Activated CD4-positive, alpha-beta T cell treated with anti-CD3 and anti-CD28 coated beads, Interleukin-2, amount 10 ng/mL, durations not matched to agents 24 days and 14 days (primary cell): Measurements from ENCODE around the gene DICER1. TPM values are rescaled to one million over a fixed set of nuclear protein-coding genes. Genes with fewer than 3 reads are reported as not detected.

ENCODE experiments used
- DNase-seq: peaks from one replicate; pipeline ENCODE4 v3.0.0; 2022
- H3K27ac Mint-ChIP-seq: one replicate; pipeline ENCODE4 v1.8.0; 2022; ENCODE audit warnings: mild to moderate bottlenecking, mixed read lengths
- H3K27me3 Mint-ChIP-seq: one replicate; pipeline ENCODE4 v1.8.0; 2022; ENCODE audit warnings: mixed read lengths
- H3K36me3 Mint-ChIP-seq: one replicate; pipeline ENCODE4 v1.8.0; 2022; ENCODE audit warnings: low read depth, mild to moderate bottlenecking, mixed read lengths
- H3K4me1 Mint-ChIP-seq: one replicate; pipeline ENCODE4 v1.8.0; 2021; ENCODE audit warnings: mixed read lengths
- H3K4me3 Mint-ChIP-seq: one replicate; pipeline ENCODE4 v1.8.0; 2022; ENCODE audit warnings: mild to moderate bottlenecking, moderate library complexity, mixed read lengths
- H3K9me3 Mint-ChIP-seq: one replicate; pipeline ENCODE4 v1.8.0; 2021; ENCODE audit warnings: mixed read lengths
- intact Hi-C: fragments of 100-400 bp; cut with micrococcal nuclease; formaldehyde crosslinking; loops from one replicate; pipeline ENCODE4 v1.15.1; 2023
- total RNA-seq: library from RNA; stranded (reverse); gene quantifications from 2 replicates; pipeline ENCODE4 v1.2.3, GENCODE V29; 2022

The DICER1 gene
- total RNA-seq, 1 donor from 2014 or later: 77.0 TPM

DNA sequence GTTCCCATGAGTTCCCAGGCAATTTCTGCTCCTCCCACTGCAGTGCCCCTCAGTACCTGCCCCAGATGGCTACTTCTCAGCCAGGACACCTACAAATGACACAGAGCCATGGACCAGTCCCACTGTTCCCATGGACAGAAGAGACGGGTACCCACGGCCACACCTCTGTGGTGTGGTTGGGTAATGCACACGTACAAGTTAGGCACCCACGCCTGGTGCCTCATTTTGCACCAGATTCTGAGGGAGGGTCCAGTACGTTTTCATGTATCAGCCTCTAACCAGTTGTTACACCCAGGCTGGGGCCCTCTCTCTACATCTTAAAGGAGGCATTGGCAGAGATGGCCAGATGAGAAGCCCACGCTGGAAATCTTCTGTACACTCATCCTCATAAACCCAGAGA lies 114.0 kb downstream of the DICER1 start:
- DNase-seq: no peak
- no peaks in the 10 kb centered on the region for H3K36me3 Mint-ChIP-seq
- no peak overlapping the region for H3K27ac Mint-ChIP-seq
- intact Hi-C loops: no loop called here
- H3K4me3 Mint-ChIP-seq: no peak overlapping the region
- no peaks in the 10 kb centered on the region for H3K9me3 Mint-ChIP-seq
- H3K4me1 Mint-ChIP-seq: no peaks in the 10 kb centered on the region
- H3K27me3 Mint-ChIP-seq: no peaks in the 10 kb centered on the region

DNA sequence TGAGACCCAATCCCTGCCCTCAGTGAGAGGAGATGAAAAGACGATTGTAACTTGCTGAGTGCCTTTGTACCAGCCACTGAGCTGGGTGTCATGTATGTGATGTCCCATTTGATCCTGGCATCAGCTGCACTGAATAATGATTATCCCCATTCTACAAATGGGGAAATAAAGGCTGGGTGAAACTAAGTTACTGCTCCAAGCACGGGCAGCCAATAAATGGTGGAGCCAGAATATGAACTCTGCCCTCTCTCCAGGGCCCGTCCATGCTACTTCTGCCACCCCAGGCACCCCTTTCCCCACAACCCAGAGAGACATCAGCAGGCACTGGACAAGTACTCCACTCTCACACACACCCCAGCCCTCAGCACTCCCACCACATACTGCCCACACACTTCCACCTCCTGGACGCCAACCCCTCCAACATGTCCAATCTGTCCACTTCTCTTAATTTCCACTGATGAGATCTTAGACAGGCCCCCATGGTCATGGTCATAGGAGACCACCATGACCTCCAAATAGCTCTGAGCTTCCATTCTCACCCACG lies 115.8 kb downstream of the DICER1 start:
- H3K9me3 Mint-ChIP-seq: no peaks in the 10 kb centered on the region
- H3K27ac Mint-ChIP-seq: no peak overlapping the region
- H3K4me1 Mint-ChIP-seq: no peaks in the 10 kb centered on the region
- no peak overlapping the region for H3K4me3 Mint-ChIP-seq
- no peak for DNase-seq
- intact Hi-C loops: no loop called here
- H3K36me3 Mint-ChIP-seq: no peaks in the 10 kb centered on the region
- no peaks in the 10 kb centered on the region for H3K27me3 Mint-ChIP-seq

DNA sequence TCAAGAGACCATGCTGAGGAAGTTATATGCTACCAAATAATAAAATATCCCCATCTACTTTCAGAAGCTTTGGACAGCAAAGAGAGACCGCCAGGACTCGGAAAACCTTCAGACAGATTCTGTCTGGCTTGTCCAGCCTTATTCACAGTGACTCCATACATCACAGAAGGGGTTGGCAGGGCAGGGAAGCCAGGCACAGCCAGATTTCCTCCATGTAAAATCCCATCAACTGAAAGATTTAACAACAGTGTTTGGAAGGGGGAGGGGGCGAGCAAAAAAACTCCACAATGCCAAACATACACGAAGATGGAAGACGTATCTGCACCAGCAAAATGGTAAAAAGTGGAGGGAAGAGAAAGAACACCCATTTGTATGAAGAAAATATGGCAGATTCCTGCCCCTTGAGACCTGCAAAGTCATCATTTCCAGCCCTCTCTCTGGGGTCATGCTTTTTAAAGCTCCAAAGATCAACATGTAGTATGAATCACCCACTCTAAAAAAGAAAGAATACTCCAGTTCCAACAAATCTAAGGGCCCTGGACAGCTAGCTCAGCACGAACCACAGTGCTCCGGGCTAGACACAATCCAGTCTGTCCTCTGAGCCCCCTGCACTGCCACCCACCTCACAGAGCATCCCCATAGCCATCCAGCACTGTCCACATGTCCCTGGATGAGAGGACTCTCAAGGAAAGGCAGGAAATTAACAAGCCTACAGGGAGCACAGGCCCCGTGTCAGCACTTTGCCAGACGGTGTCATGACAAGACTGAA lies 116.4 kb downstream of the DICER1 start:
- Mint-ChIP-seq H3K27me3 (no peaks in the 10 kb centered on the region), H3K9me3 (no peaks in the 10 kb centered on the region), H3K27ac (no peak overlapping the region), H3K4me1 (no peaks in the 10 kb centered on the region), H3K4me3 (no peak overlapping the region), H3K36me3 (no peaks in the 10 kb centered on the region)
- no peak for DNase-seq
- intact Hi-C loops: no loop called here

DNA sequence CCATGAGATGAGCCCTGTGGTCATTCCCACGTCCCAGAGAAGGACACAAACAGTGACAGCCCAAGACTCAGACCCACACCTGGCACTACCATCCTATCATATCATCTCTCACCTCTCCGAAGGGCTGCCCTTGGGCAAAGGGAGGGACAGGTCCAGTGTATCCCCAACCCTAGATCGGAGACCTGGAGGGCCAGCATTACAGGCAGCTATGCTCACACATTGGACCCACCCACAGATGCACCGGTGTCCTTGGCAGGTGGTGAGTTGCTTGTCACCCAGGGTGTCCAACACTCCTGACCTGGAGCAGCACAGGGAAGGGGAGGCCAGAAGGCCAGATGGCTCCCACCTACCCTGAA lies 117.4 kb downstream of the DICER1 start:
- H3K27ac Mint-ChIP-seq: no peak overlapping the region
- no peaks in the 10 kb centered on the region for H3K36me3 Mint-ChIP-seq
- H3K4me1 Mint-ChIP-seq: no peaks in the 10 kb centered on the region
- H3K4me3 Mint-ChIP-seq: no peak overlapping the region
- DNase-seq: no peak
- no peaks in the 10 kb centered on the region for H3K9me3 Mint-ChIP-seq
- H3K27me3 Mint-ChIP-seq: no peaks in the 10 kb centered on the region
- intact Hi-C loops: no loop called here

DNA sequence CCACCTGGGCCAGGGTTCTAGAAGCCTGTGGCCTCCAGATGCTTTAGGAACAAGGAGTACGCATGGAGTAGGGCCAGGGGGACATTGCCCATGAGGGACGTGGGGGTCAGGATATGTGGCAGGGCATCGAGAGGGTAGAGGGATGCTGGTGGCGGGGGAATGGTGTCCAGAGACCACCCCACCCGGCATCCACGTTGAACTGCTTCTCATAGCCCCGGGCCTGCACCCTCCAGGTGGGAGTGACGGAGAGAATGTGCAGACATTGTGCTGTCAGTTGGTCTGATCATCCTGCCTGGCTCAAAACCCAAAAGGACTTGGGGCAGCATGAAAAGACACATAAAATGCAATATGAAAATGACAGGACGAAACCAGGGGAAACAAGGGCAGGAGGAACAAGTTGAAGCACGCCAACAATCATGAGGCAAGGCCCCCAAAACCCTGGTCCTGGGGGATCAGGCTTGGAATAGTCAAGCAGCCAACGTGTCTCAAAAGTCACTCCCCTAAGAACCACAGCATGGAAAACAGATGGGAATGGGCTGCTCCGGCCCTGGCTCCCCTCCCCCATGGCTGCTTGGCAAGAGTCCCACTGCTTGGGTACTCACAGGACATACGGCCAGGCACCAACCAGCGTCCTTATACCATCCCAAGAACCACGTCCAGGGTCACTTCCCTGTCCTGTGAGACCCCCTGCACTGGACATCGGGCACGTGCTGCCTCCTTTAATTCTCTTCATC lies 117.9 kb downstream of the DICER1 start:
- Mint-ChIP-seq H3K4me1 (no peaks in the 10 kb centered on the region), H3K4me3 (no peak overlapping the region), H3K36me3 (no peaks in the 10 kb centered on the region), H3K27ac (no peak overlapping the region), H3K9me3 (no peaks in the 10 kb centered on the region), H3K27me3 (no peaks in the 10 kb centered on the region)
- no peak for DNase-seq
- intact Hi-C loops: no loop called here

DNA sequence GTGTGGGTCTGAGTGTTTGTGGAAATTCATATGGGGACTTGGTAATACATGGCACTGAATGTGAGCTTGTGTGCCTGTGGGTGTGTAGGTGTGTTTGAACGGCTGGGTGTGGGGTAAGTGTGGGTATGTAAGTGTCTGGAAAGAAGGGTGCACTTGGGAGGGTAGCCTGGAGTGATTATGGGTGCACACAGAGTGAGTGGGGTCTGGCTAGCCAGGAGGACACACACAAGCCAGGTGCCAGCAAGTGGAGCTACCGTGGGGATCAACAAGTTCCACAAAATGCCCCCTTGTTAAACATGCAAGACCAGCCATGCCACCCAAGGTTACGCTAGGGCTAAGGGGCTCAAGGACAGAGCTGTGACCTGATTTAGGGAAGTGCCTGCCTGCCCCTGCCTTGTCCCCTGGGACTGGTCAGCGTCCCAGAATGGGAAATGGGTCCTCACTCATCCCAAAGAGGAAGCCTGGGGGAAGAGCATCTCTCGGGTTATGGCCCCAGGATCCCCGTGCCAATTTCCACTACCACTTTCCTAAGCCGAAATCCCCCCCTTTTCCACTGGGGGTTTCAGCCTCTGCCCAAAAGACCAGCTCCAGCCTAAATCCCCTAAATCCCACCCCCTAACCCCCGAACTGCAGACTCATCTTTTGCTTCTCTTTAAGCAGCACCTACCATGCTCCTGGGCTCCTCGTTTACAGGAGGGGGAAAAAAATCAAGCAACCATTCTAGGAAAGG lies 118.6 kb downstream of the DICER1 start:
- intact Hi-C loops: no loop called here
- no peak for DNase-seq
- H3K36me3 Mint-ChIP-seq: no peaks in the 10 kb centered on the region
- no peak overlapping the region for H3K27ac Mint-ChIP-seq
- H3K4me1 Mint-ChIP-seq: no peaks in the 10 kb centered on the region
- H3K27me3 Mint-ChIP-seq: no peaks in the 10 kb centered on the region
- H3K4me3 Mint-ChIP-seq: no peak overlapping the region
- no peaks in the 10 kb centered on the region for H3K9me3 Mint-ChIP-seq

DNA sequence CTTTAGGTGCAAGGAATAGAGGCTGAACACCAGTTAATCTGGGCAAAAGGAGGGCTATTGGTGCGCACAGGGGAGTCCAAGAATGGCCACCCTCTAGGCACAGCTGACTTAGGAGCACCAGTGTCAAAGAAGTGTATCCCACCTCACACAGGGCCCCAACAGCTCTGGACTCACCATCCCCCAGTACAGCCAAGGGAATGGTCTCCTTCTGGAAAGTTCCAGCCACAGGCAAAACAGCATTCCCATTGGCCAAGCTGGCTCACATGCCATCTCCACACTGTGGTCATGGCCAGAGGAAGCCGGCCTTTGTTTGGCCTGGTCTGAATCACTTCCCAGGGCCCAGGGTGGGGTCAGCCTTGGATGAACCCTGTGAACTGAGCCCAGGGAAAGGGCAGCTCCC lies 120.1 kb downstream of the DICER1 start:
- Mint-ChIP-seq H3K27me3 (no peaks in the 10 kb centered on the region), H3K4me3 (no peak overlapping the region), H3K27ac (no peak overlapping the region), H3K36me3 (no peaks in the 10 kb centered on the region), H3K4me1 (no peaks in the 10 kb centered on the region), H3K9me3 (no peaks in the 10 kb centered on the region)
- intact Hi-C loops: no loop called here
- no peak for DNase-seq

Other genes with a start within 250 kb of the DICER1 start
- gene CLMN, start 162.4 kb upstream of the DICER1 start, total RNA-seq: 1.0 and 1.1 TPM in 2 replicates